Hepatocyte (in vitro differentiated cells): ENCODE results near the gene CHD6. TPM values are rescaled to one million over a fixed set of nuclear protein-coding genes. Genes with fewer than 3 reads are reported as not detected.

Source experiments
- DNase-seq: peaks from one replicate; pipeline ENCODE4 v3.0.0-alpha.2; 2016; ENCODE audit warnings: low spot score
- H2AFZ ChIP-seq: fragments of 200-600 bp; sonication (generic); 2 replicates; pipeline ENCODE4 v1.6.0; 2016; ENCODE audit warnings: antibody characterized with exemption, mild to moderate bottlenecking
- H3K27ac ChIP-seq: fragments of 200-600 bp; sonication (generic); 2 replicates; pipeline ENCODE4 v1.5.1; 2016; ENCODE audit warnings: mild to moderate bottlenecking
- H3K27me3 ChIP-seq: fragments of 200-600 bp; sonication (generic); 2 replicates; pipeline ENCODE4 v1.6.1; 2016
- H3K36me3 ChIP-seq: fragments of 200-600 bp; sonication (generic); replicated peaks from 2 replicates; pipeline ENCODE4 v1.5.1; 2016; ENCODE audit warnings: low read depth; ENCODE audit not compliant: insufficient read depth
- H3K4me1 ChIP-seq: fragments of 200-600 bp; sonication (generic); 2 replicates; pipeline ENCODE4 v1.5.1; 2016; ENCODE audit warnings: mild to moderate bottlenecking, moderate library complexity; ENCODE audit not compliant: insufficient read depth
- H3K4me2 ChIP-seq: fragments of 200-600 bp; sonication (generic); 2 replicates; pipeline ENCODE4 v1.6.0; 2016
- H3K4me3 ChIP-seq: fragments of 200-600 bp; sonication (generic); 2 replicates; pipeline ENCODE4 v1.5.1; 2016; ENCODE audit warnings: mild to moderate bottlenecking
- H3K79me2 ChIP-seq: fragments of 200-600 bp; sonication (generic); 2 replicates; pipeline ENCODE4 v1.6.0; 2017; ENCODE audit warnings: mild to moderate bottlenecking
- H3K9me2 ChIP-seq: fragments of 200-600 bp; sonication (generic); replicated peaks from 2 replicates; pipeline ENCODE4 v1.6.0; 2017; ENCODE audit warnings: mild to moderate bottlenecking; ENCODE audit not compliant: insufficient read depth
- H3K9me3 ChIP-seq: fragments of 200-600 bp; sonication (generic); 2 replicates; pipeline ENCODE4 v1.5.1; 2016; ENCODE audit warnings: low read depth, mild to moderate bottlenecking
- H4K20me1 ChIP-seq: fragments of 200-600 bp; sonication (generic); 2 replicates; pipeline ENCODE4 v1.6.0; 2016; ENCODE audit warnings: mild to moderate bottlenecking; ENCODE audit not compliant: insufficient read depth, poor library complexity, severe bottlenecking
- EZH2 ChIP-seq: fragments of 200-600 bp; sonication (generic); IDR thresholded peaks from 2 replicates; pipeline ENCODE4 v1.6.1; 2016; ENCODE audit warnings: antibody characterized with exemption, mild to moderate bottlenecking, borderline replicate concordance
- EZH2phosphoT487 ChIP-seq: fragments of 200-600 bp; sonication (generic); IDR thresholded peaks from one replicate; pipeline ENCODE4 v1.6.1; 2018; ENCODE audit warnings: antibody characterized with exemption, mild to moderate bottlenecking, low read depth, moderate library complexity; ENCODE audit not compliant: unreplicated experiment, severe bottlenecking
- WGBS: methylation state at CpG from one replicate; pipeline ENCODE4 v1.1.6; 2016; ENCODE audit warnings: low lambda C conversion rate; ENCODE audit errors: missing lambda C conversion rate; 5-methylcytosine and 5-hydroxymethylcytosine counted together
- polyA plus RNA-seq: library from polyadenylated mRNA; unstranded; fragments of >200 nt; fragmentation: Nextera tagmentation; extraction: Ambion mirVana; gene quantifications from 2 replicates; pipeline ENCODE4 v1.2.1, GENCODE V29; 2016
- total RNA-seq: library from RNA; depleted of rRNA; stranded (reverse); fragments of >200 nt; gene quantifications from 2 replicates; pipeline ENCODE4 v1.2.3, GENCODE V29; 2014
- TF ChIP-seq, protein P1 (sequence below): fragments of 200-600 bp; sonication (generic); IDR thresholded peaks from 2 replicates; pipeline ENCODE4 v1.5.1; 2016; ENCODE audit warnings: antibody characterized with exemption, mild to moderate bottlenecking; ENCODE audit not compliant: poor library complexity

CHD6 gene
- total and polyA plus RNA-seq, 2 experiments from 2014 or later = 31.0 to 56.0 TPM

DNA sequence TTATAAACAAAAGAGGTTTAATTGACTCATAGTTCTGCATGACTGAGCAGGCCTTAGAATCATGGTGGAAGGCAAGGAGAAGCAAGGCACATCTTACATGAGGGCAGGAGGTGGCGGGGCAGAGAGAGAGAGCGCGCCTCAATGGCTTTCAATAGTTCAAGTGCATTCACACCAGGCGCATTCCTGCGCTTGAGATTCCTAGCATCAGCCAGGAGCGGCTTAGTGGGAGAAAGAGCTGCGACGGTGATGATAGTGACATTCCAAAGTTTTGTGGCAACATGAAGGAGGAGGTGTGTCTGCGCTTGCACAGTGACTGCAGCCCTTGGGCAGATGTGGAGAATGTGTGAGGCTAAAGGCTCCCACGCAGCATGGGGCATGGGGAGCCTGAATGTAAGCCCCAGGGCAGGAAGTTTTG is 226.6 kb downstream of the CHD6 start:
- Histone ChIP-seq H3K79me2 (no peaks in the 10 kb centered on the region), H3K9me3 (no peaks in the 10 kb centered on the region), H3K27ac (no peak overlapping the region), H3K36me3 (no peaks in the 10 kb centered on the region), H3K9me2 (no peaks in the 10 kb centered on the region), H4K20me1 (no peaks in the 10 kb centered on the region), H3K4me3 (no peak overlapping the region), H3K4me2 (no peak overlapping the region), H3K4me1 (peaks cover 6% of the 10 kb centered on the region), H3K27me3 (no peaks in the 10 kb centered on the region), H2AFZ (no peak overlapping the region)
- DNase-seq = no peak
- TF ChIP-seq EZH2 = no peak
- TF ChIP-seq, protein P1, sequence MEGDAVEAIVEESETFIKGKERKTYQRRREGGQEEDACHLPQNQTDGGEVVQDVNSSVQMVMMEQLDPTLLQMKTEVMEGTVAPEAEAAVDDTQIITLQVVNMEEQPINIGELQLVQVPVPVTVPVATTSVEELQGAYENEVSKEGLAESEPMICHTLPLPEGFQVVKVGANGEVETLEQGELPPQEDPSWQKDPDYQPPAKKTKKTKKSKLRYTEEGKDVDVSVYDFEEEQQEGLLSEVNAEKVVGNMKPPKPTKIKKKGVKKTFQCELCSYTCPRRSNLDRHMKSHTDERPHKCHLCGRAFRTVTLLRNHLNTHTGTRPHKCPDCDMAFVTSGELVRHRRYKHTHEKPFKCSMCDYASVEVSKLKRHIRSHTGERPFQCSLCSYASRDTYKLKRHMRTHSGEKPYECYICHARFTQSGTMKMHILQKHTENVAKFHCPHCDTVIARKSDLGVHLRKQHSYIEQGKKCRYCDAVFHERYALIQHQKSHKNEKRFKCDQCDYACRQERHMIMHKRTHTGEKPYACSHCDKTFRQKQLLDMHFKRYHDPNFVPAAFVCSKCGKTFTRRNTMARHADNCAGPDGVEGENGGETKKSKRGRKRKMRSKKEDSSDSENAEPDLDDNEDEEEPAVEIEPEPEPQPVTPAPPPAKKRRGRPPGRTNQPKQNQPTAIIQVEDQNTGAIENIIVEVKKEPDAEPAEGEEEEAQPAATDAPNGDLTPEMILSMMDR = no peak
- no peak for TF ChIP-seq EZH2phosphoT487
- WGBS = 73% methylated on average over 10 of the region's 10 CpGs

DNA sequence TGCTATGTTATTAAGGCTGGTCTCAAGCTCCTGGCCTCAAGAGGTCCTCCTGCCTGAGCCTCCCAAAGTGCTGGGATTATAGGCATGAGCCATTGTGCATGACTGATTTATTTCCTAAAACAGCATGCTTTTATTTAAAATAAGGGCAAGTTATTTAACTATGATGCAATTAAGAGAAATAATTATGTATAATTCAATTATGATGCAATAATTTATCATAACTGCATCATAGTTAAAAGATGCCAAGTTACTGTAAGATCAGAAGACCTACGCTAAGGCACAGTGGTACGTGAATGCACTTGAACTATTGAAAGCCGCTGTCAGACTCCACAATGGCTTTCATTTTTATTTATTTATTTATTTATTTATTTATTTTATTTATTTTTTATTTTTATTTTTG is 227.3 kb downstream of the CHD6 start:
- WGBS = 97% methylated on average over 3 of the region's 3 CpGs

DNA sequence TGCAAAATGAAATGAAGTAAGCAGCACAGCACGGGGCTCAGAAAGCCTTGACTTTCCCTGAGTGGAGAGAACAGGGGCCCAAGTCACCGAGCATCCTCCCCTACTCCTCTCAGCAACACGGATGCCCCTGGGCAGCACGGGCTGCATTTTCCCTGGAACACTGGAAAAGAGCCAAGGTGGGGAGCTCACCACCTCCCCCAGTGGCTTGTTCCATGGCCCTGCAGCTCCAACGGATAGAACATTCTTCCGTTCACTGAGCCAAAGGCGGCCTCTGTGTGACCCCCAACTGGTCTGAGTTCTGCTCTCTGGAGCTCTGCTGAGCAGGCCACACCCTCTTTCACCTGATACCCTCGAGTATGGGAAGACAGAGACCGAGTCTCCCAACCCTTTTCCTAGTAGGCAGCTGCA is 230.7 kb downstream of the CHD6 start:
- no peak overlapping the region for H3K4me3 ChIP-seq
- no peaks in the 10 kb centered on the region for H3K9me3 ChIP-seq
- 45% methylated on average over 9 of the region's 9 CpGs for WGBS
- H3K4me1 ChIP-seq = peaks cover 6% of the 10 kb centered on the region
- no peak overlapping the region for H3K4me2 ChIP-seq
- H3K36me3 ChIP-seq = no peaks in the 10 kb centered on the region
- DNase-seq = peak; percentile 35
- no peak for TF ChIP-seq EZH2
- no peak for TF ChIP-seq EZH2phosphoT487
- TF ChIP-seq, protein P1 = peak; percentile 10
- no peaks in the 10 kb centered on the region for H3K27me3 ChIP-seq
- H3K79me2 ChIP-seq = no peaks in the 10 kb centered on the region
- H2AFZ ChIP-seq = no peak overlapping the region
- H3K9me2 ChIP-seq = no peaks in the 10 kb centered on the region
- H4K20me1 ChIP-seq = no peaks in the 10 kb centered on the region
- H3K27ac ChIP-seq = peak overlapping the region; percentile 61

More for the DNA sequence above, 227.3 kb downstream of the CHD6 start:
- no peak overlapping the region for H3K4me2 ChIP-seq
- no peaks in the 10 kb centered on the region for H4K20me1 ChIP-seq
- no peak overlapping the region for H3K4me3 ChIP-seq
- no peaks in the 10 kb centered on the region for H3K36me3 ChIP-seq
- no peaks in the 10 kb centered on the region for H3K79me2 ChIP-seq
- TF ChIP-seq, protein P1 = no peak
- TF ChIP-seq EZH2phosphoT487 (no peak), EZH2 (no peak)
- no peak overlapping the region for H3K27ac ChIP-seq
- peaks cover 6% of the 10 kb centered on the region for H3K4me1 ChIP-seq
- H3K9me2 ChIP-seq = no peaks in the 10 kb centered on the region
- no peaks in the 10 kb centered on the region for H3K27me3 ChIP-seq
- H2AFZ ChIP-seq = no peak overlapping the region
- DNase-seq = no peak
- no peaks in the 10 kb centered on the region for H3K9me3 ChIP-seq
